Myocyte (in vitro differentiated cells): ENCODE results near the gene TRERF1. TPM values are rescaled to one million over a fixed set of nuclear protein-coding genes. Genes with fewer than 3 reads are reported as not detected.
"Not testable (repeated sequence)": the region's sequence is repeated elsewhere in the genome, so short reads cannot be mapped to it uniquely, and the experiment has no call there.

ENCODE experiments used
- DNase-seq: peaks from one replicate; pipeline ENCODE4 v3.0.0-alpha.2; 2012; ENCODE audit warnings: low read depth
- total RNA-seq: library from RNA; depleted of rRNA; stranded (reverse); fragments of >200 nt; gene quantifications from 2 replicates; pipeline ENCODE4 v1.2.3, GENCODE V29; 2014

TRERF1 gene
- total RNA-seq, 1 donor from 2014 or later, result 1.6 TPM

- DNase-seq, result peak; percentile 70
Measured at GRCh38 chr6:42199106-42199981, 252.4 kb downstream of the TRERF1 start.

- peak; percentile 63 for DNase-seq
Measured at GRCh38 chr6:42197555-42198362, 254.0 kb downstream of the TRERF1 start.

GRCh38 chr6:42195415-42195814 lies 256.3 kb downstream of the TRERF1 start:
- DNase-seq, result no peak

- no peak for DNase-seq
Measured at GRCh38 chr6:42194056-42194455, 257.7 kb downstream of the TRERF1 start.

GRCh38 chr6:42193491-42193894 lies 258.2 kb downstream of the TRERF1 start:
- no peak for DNase-seq

- DNase-seq, result not testable (repeated sequence)
Measured at GRCh38 chr6:42192385-42192784, 259.3 kb downstream of the TRERF1 start.

GRCh38 chr6:42190554-42191183 lies 261.1 kb downstream of the TRERF1 start:
- DNase-seq, result peak; percentile 89

- DNase-seq, result no peak
Measured at GRCh38 chr6:42188406-42188805, 263.3 kb downstream of the TRERF1 start.

GRCh38 chr6:42185597-42185996 lies 266.1 kb downstream of the TRERF1 start:
- DNase-seq, result no peak

- DNase-seq, result no peak
Measured at GRCh38 chr6:42184475-42184874, 267.3 kb downstream of the TRERF1 start.

GRCh38 chr6:42182101-42182500 lies 269.6 kb downstream of the TRERF1 start:
- DNase-seq, result no peak

GRCh38 chr6:42179945-42180313 lies 271.8 kb downstream of the TRERF1 start:
- DNase-seq, result no peak

- DNase-seq, result no peak
Measured at GRCh38 chr6:42179261-42179944, 272.3 kb downstream of the TRERF1 start.

GRCh38 chr6:42177514-42178364 lies 274.0 kb downstream of the TRERF1 start:
- DNase-seq, result no peak

GRCh38 chr6:42176981-42177380 lies 274.7 kb downstream of the TRERF1 start:
- DNase-seq, result no peak

GRCh38 chr6:42175860-42176259 lies 275.9 kb downstream of the TRERF1 start:
- DNase-seq, result no peak
